SK-N-SH (cell line): ENCODE measurements around the gene PFN1. TPM values are rescaled to one million over a fixed set of nuclear protein-coding genes. Genes with fewer than 3 reads are reported as not detected.

Experiments used
- CTCF ChIA-PET: fragments of 300-600, 350-600 bp; formaldehyde crosslinking; extraction: SDS; loops from one replicate; lab custom pipeline; 2021; lab: Yijun Ruan, JAX
- POLR2A ChIA-PET: fragments of 350-600 bp; sonication (Branson Sonifier 250); formaldehyde crosslinking; extraction: SDS; loops from one replicate; lab custom pipeline; 2020; ENCODE audit warnings: antibody characterized with exemption, inconsistent platforms; lab: Yijun Ruan, JAX
- DNase-seq: peaks from one replicate; pipeline ENCODE4 v3.0.0; 2012
- H2AFZ ChIP-seq: fragments of 200-600 bp; sonication (generic); 2 replicates; pipeline ENCODE4 v1.8.1; 2016; ENCODE audit warnings: antibody characterized with exemption, mild to moderate bottlenecking, low read depth
- H3F3A ChIP-seq: fragments of 200-600 bp; sonication (generic); replicated peaks from 2 replicates; pipeline ENCODE3; 2016; ENCODE audit warnings: antibody characterized with exemption, mild to moderate bottlenecking; ENCODE audit not compliant: insufficient read depth
- H3K27ac ChIP-seq, 2 experiments: fragments of 200-500 bp in 1 of 2; fragments of 200-600 bp in 1 of 2; sonication (Bioruptor generic) in 1 of 2; sonication (generic), shearing (Covaris generic) in 1 of 2; 2 replicates each; pipeline versions ENCODE4 v1.5.1 to v1.6.1; 2014 to 2016; ENCODE audit warnings: low read depth in 2 of 2, inconsistent platforms in 1 of 2, low read length in 1 of 2, mild to moderate bottlenecking in 1 of 2, mixed read lengths in 1 of 2
- H3K27me3 ChIP-seq: fragments of 200-600 bp; sonication (generic), shearing (Covaris generic); 2 replicates; pipeline ENCODE4 v1.6.1; 2016; ENCODE audit warnings: mixed run types; ENCODE audit not compliant: insufficient read depth
- H3K36me3 ChIP-seq, 2 experiments: fragments of 200-500 bp in 1 of 2; fragments of 200-600 bp in 1 of 2; sonication (Bioruptor generic) in 1 of 2; sonication (generic) in 1 of 2; replicated peaks in 1 of 2; 2 replicates each; pipeline versions ENCODE3 to v1.5.1; 2014 to 2016; ENCODE audit warnings: low read length in 1 of 2, mild to moderate bottlenecking in 1 of 2; ENCODE audit not compliant: insufficient read depth in 2 of 2, control insufficient read depth in 1 of 2
- H3K4me1 ChIP-seq, 2 experiments: fragments of 200-500 bp in 1 of 2; fragments of 200-600 bp in 1 of 2; sonication (Bioruptor generic) in 1 of 2; sonication (generic), shearing (Covaris generic) in 1 of 2; 2 replicates each; pipeline versions ENCODE4 v1.5.1 to v1.6.1; 2014 to 2016; ENCODE audit warnings: low read depth in 1 of 2, low read length in 1 of 2, mixed run types in 1 of 2; ENCODE audit not compliant: insufficient read depth in 2 of 2, control insufficient read depth in 1 of 2
- H3K4me2 ChIP-seq: fragments of 200-600 bp; sonication (generic), shearing (Covaris generic); 2 replicates; pipeline ENCODE4 v1.6.1; 2017; ENCODE audit warnings: mixed run types
- H3K4me3 ChIP-seq, 2 experiments: fragments of 200-500 bp in 1 of 2; fragments of 200-600 bp in 1 of 2; sonication (Bioruptor generic) in 1 of 2; sonication (generic), shearing (Covaris generic) in 1 of 2; 2 replicates each; pipeline versions ENCODE4 v1.5.1 to v1.8.1; 2014 to 2016; ENCODE audit warnings: low read depth in 2 of 2, inconsistent platforms in 1 of 2, low read length in 1 of 2, mild to moderate bottlenecking in 1 of 2, mixed read lengths in 1 of 2, moderate library complexity in 1 of 2
- H3K79me2 ChIP-seq: fragments of 200-600 bp; sonication (generic); 2 replicates; pipeline ENCODE4 v1.8.1; 2017; ENCODE audit warnings: mild to moderate bottlenecking; ENCODE audit not compliant: insufficient read depth
- H3K9ac ChIP-seq: fragments of 200-600 bp; sonication (generic); 2 replicates; pipeline ENCODE4 v1.6.1; 2017; ENCODE audit warnings: mixed run types
- H3K9me2 ChIP-seq: fragments of 200-600 bp; sonication (generic); 2 replicates; pipeline ENCODE4 v1.6.1; 2017; ENCODE audit warnings: mixed run types
- H3K9me3 ChIP-seq: fragments of 200-600 bp; sonication (generic); 2 replicates; pipeline ENCODE4 v1.6.1; 2017; ENCODE audit warnings: mixed run types, mild to moderate bottlenecking, moderate library complexity
- H4K20me1 ChIP-seq: fragments of 200-600 bp; sonication (generic); 2 replicates; pipeline ENCODE4 v1.6.1; 2017; ENCODE audit warnings: mild to moderate bottlenecking, mixed run types; ENCODE audit not compliant: insufficient read depth
- CTCF ChIP-seq: fragments of 200-600 bp; sonication (generic); IDR thresholded peaks from 2 replicates; pipeline ENCODE4 v1.6.1; 2017; ENCODE audit warnings: antibody characterized with exemption, mild to moderate bottlenecking, moderate library complexity
- ELF1 ChIP-seq: IDR thresholded peaks from 2 replicates; pipeline ENCODE4 v1.4.0; 2012
- FOSL2 ChIP-seq: IDR thresholded peaks from 2 replicates; pipeline ENCODE4 v1.4.0; 2012; ENCODE audit warnings: low read depth, mild to moderate bottlenecking, moderate library complexity, borderline replicate concordance
- GABPA ChIP-seq: IDR thresholded peaks from 2 replicates; pipeline ENCODE4 v1.4.0; 2012; ENCODE audit warnings: low read depth, mild to moderate bottlenecking
- MXI1 ChIP-seq: IDR thresholded peaks from 2 replicates; pipeline ENCODE4 v1.6.1; 2012; ENCODE audit warnings: mild to moderate bottlenecking, low read depth, low read length, improper control_type of control experiment
- PBX3 ChIP-seq: IDR thresholded peaks from 2 replicates; pipeline ENCODE4; 2012
- RCOR1 ChIP-seq: fragments of 150-350 bp; IDR thresholded peaks from 2 replicates; pipeline ENCODE4 v1.6.1; 2017; ENCODE audit warnings: antibody characterized with exemption, low read length
- TEAD4 ChIP-seq: IDR thresholded peaks from 2 replicates; pipeline ENCODE4 v1.4.0; 2012; ENCODE audit warnings: mild to moderate bottlenecking, borderline replicate concordance; ENCODE audit not compliant: insufficient read depth
- USF1 ChIP-seq: IDR thresholded peaks from 2 replicates; pipeline ENCODE4 v1.4.0; 2012; ENCODE audit warnings: low read depth, borderline replicate concordance
- USF2 ChIP-seq: fragments of 150-350 bp; IDR thresholded peaks from 2 replicates; pipeline ENCODE4 v1.6.1; 2017; ENCODE audit warnings: antibody characterized with exemption, low read length, low read depth, borderline replicate concordance
- WGBS: methylation state at CpG from one replicate; pipeline ENCODE4 v1.1.6; 2017; ENCODE audit warnings: low lambda C conversion rate; 5-methylcytosine and 5-hydroxymethylcytosine counted together
- polyA plus RNA-seq, 3 experiments: library from polyadenylated mRNA; depleted of rRNA; stranded (reverse); fragments of >200 nt; gene quantifications; 2 replicates each; pipeline ENCODE4 v1.2.3, GENCODE V29; 2012

The PFN1 gene
- polyA plus RNA-seq, 1 of the 3 experiments (the other 2 are of a cell fraction), result 2,484 TPM

GRCh38 chr17:4978726-4979125, 30.4 kb upstream of the PFN1 start (continued):
- TF ChIP-seq USF2 (no peak), RCOR1 (no peak), TEAD4 (no peak), ELF1 (no peak)

GRCh38 chr17:4974115-4974670, 25.9 kb upstream of the PFN1 start:
- Histone ChIP-seq H3F3A (peaks cover 4% of the 10 kb centered on the region), H2AFZ (no peak overlapping the region), H3K4me1 (peaks cover 9 to 10% of the 10 kb centered on the region in 2 experiments; a peak in 2 of 4 replicates), H3K9me2 (no peaks in the 10 kb centered on the region), H3K36me3 (peaks cover 24 to 45% of the 10 kb centered on the region in 2 experiments), H3K9ac (no peak overlapping the region), H3K27ac (no peak overlapping the region), H3K79me2 (peaks cover 11% of the 10 kb centered on the region), H3K9me3 (no peaks in the 10 kb centered on the region), H3K27me3 (no peaks in the 10 kb centered on the region), H4K20me1 (no peaks in the 10 kb centered on the region), H3K4me3 (no peak overlapping the region), H3K4me2 (no peak overlapping the region)
- no peak for DNase-seq
- TF ChIP-seq MXI1 (no peak), CTCF (no peak), FOSL2 (no peak), RCOR1 (no peak), GABPA (no peak), PBX3 (no peak), USF1 (no peak)
- ChIA-PET POLR2A (no interaction called here), CTCF (interaction anchor here (1.0 to 3.0 kb wide), 4 partner anchors 13 to 89 kb away, joined by 3 to 10 read pairs (median 5); partner anchors contain the start of gene CAMTA2)
- 91% methylated on average over 9 of the region's 9 CpGs for WGBS
